CD4-positive, alpha-beta T cell treated with Interleukin-15 for 4 hours (primary cell): Measurements from ENCODE around the gene SLC47A2.
"Not testable (repeated sequence)": the region's sequence is repeated elsewhere in the genome, so short reads cannot be mapped to it uniquely, and the experiment has no call there.

ENCODE experiments used
- DNase-seq: peaks from one replicate; pipeline ENCODE4 v3.0.0-alpha.2; 2020; ENCODE audit warnings: low spot score

SLC47A2 gene

DNA sequence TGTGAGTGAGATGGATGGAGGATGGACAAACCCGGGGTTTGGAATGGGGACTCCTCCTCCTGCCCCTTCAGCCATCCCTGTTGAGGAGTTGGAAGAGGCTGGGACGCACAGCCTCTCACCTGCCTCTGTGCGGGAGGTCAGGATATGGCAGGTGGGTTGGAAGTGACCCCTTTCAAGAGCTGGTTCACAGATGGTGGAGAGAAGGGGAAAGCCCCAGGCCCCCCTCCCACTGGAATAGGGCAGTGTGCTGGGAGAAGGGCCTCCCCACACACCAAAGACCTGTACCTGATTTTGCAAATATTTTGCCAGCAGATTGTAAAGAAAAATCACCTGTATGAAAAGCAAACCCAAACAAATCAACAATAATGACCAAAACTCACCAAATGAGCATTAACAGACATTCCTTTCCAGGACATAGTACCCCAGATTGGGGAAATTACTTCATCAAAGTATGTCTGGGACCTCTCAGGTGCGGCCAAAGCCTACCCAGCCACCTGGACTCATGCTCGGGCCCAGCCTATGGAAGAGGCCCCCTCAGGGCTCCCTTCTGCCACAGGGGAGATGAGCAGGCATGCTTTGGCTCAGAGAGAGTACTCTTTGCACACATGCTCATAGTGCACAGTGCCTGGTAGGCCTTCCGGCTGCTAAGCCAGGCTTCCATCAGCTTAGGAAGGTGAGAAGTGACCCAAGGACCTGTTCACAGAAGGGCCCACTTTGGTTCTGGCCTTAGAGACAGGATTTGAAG is 7.8 kb downstream of the SLC47A2 start:
- no peak for DNase-seq

GRCh38 chr17:19707728-19708221 is 8.6 kb downstream of the SLC47A2 start:
- no peak for DNase-seq

DNA sequence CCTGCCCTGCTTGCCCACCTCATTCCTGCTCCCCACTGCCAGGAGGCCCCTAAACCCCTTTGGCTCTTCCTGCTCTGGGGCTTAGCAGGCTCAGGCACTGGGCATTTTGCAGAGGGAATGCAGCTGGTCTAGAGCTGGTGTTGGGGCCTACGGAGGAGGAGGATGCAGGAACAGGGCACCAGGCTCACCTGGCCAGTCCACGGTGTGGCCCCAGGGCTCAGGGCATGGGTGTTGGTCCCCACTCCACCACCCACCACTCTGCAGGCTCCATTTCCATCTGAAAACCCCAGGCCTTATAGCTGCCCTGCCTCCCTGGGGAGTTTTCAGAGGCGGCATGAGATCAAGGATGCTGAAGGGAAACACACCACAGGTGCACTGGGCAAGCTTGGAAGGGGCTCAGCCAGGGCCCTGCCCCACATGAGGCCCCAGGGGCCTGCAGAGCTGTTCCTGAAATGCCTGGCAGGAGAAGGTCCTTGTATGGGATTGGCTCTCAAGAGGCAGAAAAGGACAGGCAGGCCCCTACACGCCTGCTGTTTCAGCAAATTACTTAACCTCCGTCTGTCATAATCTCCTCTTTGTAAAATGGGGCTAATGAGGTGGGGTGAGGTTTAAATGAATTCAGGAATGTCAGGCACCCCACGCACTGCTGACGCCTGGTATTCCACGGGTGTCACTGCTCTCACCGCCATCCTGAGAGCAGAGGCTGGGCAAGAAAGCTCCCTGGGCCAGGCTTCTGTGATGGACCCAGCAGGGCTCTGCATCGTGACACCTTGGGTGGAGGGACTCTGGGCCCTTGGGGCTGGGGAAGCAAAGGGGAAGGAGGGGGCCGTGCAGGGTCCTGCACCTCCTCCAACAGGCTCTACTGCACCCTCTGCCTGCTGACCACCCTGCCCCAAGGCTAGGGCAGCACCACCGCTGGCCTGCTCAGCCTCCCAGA is 9.3 kb downstream of the SLC47A2 start:
- DNase-seq = no peak

- DNase-seq = no peak
Observed at GRCh38 chr17:19705771-19706770, 10.3 kb downstream of the SLC47A2 start.

GRCh38 chr17:19705201-19705600 is 11.2 kb downstream of the SLC47A2 start:
- DNase-seq = no peak

DNA sequence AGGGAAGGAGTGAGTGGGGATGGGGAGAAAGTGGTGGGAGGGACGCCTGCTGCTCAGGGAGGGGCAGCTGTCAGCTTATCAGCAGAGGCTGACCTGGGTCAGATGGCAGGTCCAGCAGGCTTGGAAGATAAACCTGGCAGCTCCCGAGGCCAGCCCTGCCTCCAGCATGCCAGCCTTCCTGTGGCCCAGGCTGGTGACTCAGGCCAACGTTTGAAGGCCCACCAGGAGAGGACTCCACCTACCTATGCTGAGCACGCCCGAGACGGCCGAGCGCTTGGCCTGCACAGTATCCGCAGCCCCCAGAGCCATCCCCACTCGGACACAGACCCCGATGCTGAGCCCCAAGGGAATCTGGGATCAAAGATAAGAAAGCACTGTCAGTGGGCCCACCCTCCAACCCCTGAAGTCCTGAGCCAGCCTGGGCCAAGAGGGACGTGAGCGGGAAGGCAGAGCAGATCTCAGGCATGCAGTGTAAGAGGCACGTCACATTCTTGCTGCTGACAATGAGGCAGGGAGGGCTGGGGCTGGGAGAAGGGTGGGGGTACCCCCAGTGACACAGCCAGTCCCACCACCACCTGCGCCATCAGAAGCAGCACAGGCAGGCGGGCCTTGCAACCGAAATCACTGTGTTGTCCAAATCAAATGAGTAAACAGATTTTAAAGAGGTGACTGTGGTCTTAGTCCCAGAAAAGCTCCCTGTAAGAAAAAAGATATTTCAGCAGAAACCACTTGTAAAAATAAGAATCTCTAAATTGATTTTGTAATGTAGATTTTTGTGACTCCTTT is 12.4 kb downstream of the SLC47A2 start:
- no peak for DNase-seq

GRCh38 chr17:19703106-19703827 is 13.1 kb downstream of the SLC47A2 start:
- DNase-seq = no peak

- DNase-seq = no peak
Observed at GRCh38 chr17:19702217-19702641, 14.2 kb downstream of the SLC47A2 start.

DNA sequence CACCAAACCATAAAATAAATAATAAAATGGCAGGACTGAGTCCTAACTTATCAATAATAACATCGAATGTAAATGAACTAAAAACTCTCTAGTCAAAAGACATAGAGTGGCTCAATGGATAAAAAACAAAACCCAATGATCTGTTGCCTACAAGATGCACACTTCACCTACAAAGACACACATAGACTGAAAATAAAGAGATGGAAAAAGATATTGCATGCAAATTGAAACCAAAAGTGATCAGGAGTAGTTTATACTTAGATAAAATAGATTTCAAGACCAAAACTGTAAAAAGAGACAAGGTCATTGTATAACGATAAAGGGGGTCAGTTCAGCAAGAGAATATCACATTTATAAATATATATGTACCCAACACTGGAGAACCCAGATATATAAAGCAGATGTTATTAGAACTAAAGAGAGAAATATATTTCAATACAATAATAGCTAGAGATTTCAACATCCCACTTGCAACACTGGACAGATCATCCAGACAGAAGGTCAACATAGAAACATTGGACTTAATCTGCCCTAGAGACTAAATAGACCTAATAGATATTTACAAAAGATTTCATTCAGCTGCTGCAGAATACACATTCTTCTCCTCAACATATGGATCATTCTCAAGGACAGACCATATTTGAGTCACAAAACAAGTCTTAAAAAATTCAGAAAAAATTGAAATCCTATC is 29.8 kb downstream of the SLC47A2 start:
- no peak for DNase-seq

GRCh38 chr17:19684909-19685580 is 31.3 kb downstream of the SLC47A2 start:
- not testable (repeated sequence) for DNase-seq

DNA sequence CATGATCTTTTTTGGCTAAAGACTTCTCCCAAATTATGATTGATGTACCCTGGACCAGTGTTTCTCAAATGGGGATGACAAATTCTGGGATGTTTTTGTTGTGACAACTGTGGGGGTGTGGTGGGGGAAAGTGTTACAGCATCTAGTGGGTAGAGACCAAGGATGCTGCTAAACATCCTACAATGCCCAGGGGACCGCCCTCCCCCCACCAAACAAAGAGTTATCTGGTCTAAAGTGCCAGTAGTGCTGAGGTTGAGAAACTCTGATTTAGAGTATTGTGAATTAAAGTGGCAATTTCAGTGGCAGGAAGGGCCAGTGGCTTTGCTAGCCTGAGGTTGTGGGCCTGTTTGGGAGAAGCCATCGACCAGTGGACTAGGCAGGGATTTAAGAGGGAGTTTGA is 33.3 kb downstream of the SLC47A2 start:
- DNase-seq = no peak

DNA sequence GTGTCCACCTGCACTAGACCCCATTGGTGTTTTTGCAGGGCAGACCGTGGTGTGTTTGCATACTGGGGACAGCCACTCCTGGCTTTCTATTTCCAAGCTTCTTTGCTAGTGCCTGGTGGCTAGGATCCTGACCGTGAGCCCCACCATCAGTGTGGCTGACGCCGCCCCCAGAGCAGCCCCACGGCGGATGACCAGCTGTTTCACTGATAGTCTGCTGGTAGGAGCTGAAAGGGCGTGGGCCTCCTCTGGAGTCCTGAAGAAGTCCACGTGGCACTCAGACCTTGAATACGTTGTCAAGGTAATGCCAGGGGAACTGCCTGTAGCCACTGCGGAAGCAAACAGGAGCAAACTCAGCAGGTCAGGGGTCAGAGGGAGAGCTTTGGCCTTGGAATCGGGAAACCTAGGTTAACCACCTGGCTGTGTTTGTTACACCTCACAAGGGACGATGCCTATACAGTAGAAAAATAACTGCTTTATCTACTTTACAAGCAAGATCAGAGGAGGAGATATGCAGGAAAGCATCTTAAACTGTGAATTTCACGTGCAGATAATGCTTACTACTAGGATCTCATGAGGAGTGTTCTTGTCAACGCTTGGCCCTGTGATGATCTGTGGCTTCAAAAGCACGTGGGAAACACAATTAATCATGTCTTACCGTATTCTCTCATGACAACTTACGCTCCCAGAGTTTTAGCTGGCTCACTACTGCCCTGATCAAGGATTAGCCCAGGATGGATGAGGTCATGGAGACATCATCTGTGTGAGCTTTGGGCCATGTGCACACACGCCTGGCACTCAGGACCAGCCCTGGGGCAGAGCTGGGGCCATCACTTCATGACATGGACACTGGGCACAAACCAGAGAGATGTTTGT is 37.6 kb downstream of the SLC47A2 start:
- no peak for DNase-seq

- no peak for DNase-seq
Observed at GRCh38 chr17:19677736-19678379, 38.5 kb downstream of the SLC47A2 start.

DNA sequence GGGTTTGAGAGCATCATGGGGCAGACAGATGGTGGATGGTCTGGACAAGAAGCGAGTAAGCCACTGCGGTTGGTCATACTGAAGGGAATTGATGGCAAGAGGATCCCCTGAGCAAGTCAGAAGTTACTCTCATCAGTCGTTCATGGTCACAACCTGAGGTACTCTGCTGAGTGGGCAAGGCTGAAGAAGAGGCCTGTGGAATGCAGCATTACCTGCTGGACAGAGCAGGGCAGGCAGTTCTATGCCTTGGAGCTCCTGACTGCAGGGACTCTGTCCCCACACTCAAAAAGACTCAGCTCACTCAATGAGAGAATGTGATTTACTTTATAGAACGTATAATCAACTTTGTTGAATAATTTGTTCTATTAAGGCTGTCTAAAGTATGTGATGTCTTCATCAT is 39.5 kb downstream of the SLC47A2 start:
- no peak for DNase-seq

GRCh38 chr17:19673623-19674022 is 42.8 kb downstream of the SLC47A2 start:
- no peak for DNase-seq

GRCh38 chr17:19672009-19672750 is 44.2 kb downstream of the SLC47A2 start:
- no peak for DNase-seq

- DNase-seq = no peak
Observed at GRCh38 chr17:19671433-19671832, 45.0 kb downstream of the SLC47A2 start.
